Mammary epithelial cell (primary cell): ENCODE measurements around the gene TMX3.

Source experiments
- CTCF ChIP-seq, 2 donors: IDR thresholded peaks in 1 of 2; conservative IDR thresholded peaks in 1 of 2; 2 replicates each; pipeline ENCODE4 v1.5.1; 2011 to 2012; ENCODE audit warnings: inconsistent platforms in 2 of 2, low read length in 2 of 2, mild to moderate bottlenecking in 2 of 2, control low read depth in 1 of 2, low read depth in 1 of 2; ENCODE audit not compliant: insufficient read depth in 1 of 2; ENCODE audit errors: extremely low read depth in 1 of 2
- EZH2 ChIP-seq: IDR thresholded peaks from 2 replicates; pipeline ENCODE4 v1.6.1; 2012; ENCODE audit warnings: low read length, inconsistent platforms, borderline replicate concordance

- TF ChIP-seq CTCF (conservative IDR thresholded peaks at IDR 0.05 in 1 of 2, IDR thresholded peaks at IDR 0.05 in 1 of 2; ENCODE audit: extremely low read depth in 1 of 2, insufficient read depth in 1 of 2, low read depth in 1 of 2, low read length in 2 of 2) (no peak), EZH2 (no peak)
Observed at GRCh38 chr18:68696937-68697336, 18.0 kb downstream of the TMX3 start.
